ENCODE data around the gene DISC1. TPM values are rescaled to one million over a fixed set of nuclear protein-coding genes. Genes with fewer than 3 reads are reported as not detected.
A peak's percentile ranks its signal among the peaks of the same experiment; 100 is the strongest.
"Not testable (repeated sequence)": the region's sequence is repeated elsewhere in the genome, so short reads cannot be mapped to it uniquely, and the experiment has no call there.

The DISC1 gene
- total RNA-seq, 3 donors from 2014 or later = 4.8 to 11.3 (median 8.9) TPM

DNA sequence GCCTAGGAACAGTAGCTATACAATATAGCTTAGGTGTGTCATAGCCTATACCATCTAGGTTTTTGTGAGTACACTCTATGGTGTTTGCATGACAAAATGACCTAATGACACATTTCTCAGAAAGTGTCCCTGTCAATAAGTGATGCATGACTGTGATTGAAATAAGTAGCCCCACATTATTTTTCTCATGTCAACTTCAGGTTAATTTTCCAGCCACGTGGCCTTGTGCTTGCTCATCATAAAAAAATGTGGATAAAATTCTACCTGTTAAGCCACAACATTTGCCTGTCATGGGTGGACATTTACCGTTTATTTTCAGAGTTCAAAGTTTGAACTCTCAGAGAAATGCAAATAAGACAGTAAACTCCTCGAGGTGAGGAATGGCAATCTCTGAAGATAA lies 5.5 kb downstream of the DISC1 start:
- Histone ChIP-seq H3K9me3 (no peaks in the 10 kb centered on the region), H3K4me1 (ENCODE audit: low read depth) (peaks cover 5% of the 10 kb centered on the region), H3K4me3 (no peak overlapping the region), H3K36me3 (ENCODE audit: low read depth) (no peaks in the 10 kb centered on the region)
- peak; percentile 11 for ATAC-seq
- no peak for DNase-seq
- intact Hi-C loops (cut with DNase I, micrococcal nuclease) = no loop called here
- TF ChIP-seq, protein P1, sequence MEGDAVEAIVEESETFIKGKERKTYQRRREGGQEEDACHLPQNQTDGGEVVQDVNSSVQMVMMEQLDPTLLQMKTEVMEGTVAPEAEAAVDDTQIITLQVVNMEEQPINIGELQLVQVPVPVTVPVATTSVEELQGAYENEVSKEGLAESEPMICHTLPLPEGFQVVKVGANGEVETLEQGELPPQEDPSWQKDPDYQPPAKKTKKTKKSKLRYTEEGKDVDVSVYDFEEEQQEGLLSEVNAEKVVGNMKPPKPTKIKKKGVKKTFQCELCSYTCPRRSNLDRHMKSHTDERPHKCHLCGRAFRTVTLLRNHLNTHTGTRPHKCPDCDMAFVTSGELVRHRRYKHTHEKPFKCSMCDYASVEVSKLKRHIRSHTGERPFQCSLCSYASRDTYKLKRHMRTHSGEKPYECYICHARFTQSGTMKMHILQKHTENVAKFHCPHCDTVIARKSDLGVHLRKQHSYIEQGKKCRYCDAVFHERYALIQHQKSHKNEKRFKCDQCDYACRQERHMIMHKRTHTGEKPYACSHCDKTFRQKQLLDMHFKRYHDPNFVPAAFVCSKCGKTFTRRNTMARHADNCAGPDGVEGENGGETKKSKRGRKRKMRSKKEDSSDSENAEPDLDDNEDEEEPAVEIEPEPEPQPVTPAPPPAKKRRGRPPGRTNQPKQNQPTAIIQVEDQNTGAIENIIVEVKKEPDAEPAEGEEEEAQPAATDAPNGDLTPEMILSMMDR (IDR thresholded peaks at IDR 0.05) = no peak

- TF ChIP-seq, protein P1 (IDR thresholded peaks at IDR 0.05) = no peak
- H3K36me3 ChIP-seq (ENCODE audit: low read depth) = no peaks in the 10 kb centered on the region
- ATAC-seq (no peak), DNase-seq (no peak)
- H3K4me3 ChIP-seq = no peak overlapping the region
- intact Hi-C loops (cut with DNase I, micrococcal nuclease) = no loop called here
- peaks cover 5% of the 10 kb centered on the region for H3K4me1 ChIP-seq (ENCODE audit: low read depth)
- no peaks in the 10 kb centered on the region for H3K9me3 ChIP-seq
Observed at GRCh38 chr1:231634323-231635013, 7.9 kb downstream of the DISC1 start.

DNA sequence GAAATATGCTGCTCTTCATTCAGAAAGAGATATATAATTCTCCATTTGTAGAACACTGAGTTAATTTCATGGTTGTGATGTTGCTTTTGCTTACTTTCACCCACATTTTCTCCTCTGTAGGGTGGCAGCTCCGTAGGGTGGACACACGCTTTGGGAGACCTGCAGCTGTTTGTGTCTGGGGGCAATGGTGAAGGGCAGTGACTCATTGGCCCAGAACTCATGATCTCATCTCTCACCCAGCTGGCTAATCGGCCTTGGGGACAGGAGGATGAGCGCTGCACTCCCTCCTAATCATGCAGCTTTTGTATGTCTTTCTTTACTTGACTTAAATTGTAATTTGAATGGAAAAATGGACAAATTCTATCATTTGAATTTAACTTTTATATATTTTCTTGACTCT lies 9.6 kb downstream of the DISC1 start:
- H3K4me3 ChIP-seq = no peak overlapping the region
- TF ChIP-seq, protein P1 (IDR thresholded peaks at IDR 0.05) = no peak
- no peaks in the 10 kb centered on the region for H3K36me3 ChIP-seq (ENCODE audit: low read depth)
- no peak for ATAC-seq
- no peak for DNase-seq
- peaks cover 5% of the 10 kb centered on the region for H3K4me1 ChIP-seq (ENCODE audit: low read depth)
- no peaks in the 10 kb centered on the region for H3K9me3 ChIP-seq
- intact Hi-C loops (cut with DNase I, micrococcal nuclease) = no loop called here

- intact Hi-C loops (cut with DNase I, micrococcal nuclease); DNase-seq; ATAC-seq; H3K9me3 ChIP-seq; H3K4me1 ChIP-seq (ENCODE audit: low read depth); H3K4me3 ChIP-seq; H3K36me3 ChIP-seq (ENCODE audit: low read depth): not testable (repeated sequence)
Observed at GRCh38 chr1:231636922-231637321, 10.3 kb downstream of the DISC1 start.

GRCh38 chr1:231638647-231639046 lies 12.1 kb downstream of the DISC1 start:
- Histone ChIP-seq H3K4me3 (no peak overlapping the region), H3K9me3 (no peaks in the 10 kb centered on the region), H3K4me1 (ENCODE audit: low read depth) (no peaks in the 10 kb centered on the region), H3K36me3 (ENCODE audit: low read depth) (no peaks in the 10 kb centered on the region)
- ATAC-seq = no peak
- intact Hi-C loops (cut with DNase I, micrococcal nuclease) = no loop called here
- TF ChIP-seq, protein P1 (IDR thresholded peaks at IDR 0.05) = no peak
- DNase-seq = no peak

DNA sequence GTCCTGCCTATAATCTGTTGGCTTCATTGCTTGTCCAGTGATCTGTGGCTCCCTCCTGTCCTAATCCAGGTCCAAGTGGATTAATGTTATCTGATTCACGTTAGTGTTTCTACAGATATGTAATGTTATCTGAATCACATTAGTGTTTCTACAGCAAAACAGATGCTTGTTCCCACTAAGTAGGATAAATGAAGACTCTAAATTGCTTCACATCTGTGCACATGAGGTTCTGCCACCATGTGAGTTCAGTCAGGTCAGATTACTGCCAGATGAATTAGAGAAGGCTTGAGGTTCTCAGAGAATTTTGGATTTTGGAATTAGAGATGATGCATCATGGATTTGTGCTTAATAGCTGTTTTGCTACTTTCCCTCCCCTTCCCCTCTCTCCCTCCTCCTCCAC lies 13.2 kb downstream of the DISC1 start:
- intact Hi-C loops (cut with DNase I, micrococcal nuclease) = no loop called here
- no peak overlapping the region for H3K4me3 ChIP-seq
- TF ChIP-seq, protein P1 (IDR thresholded peaks at IDR 0.05) = no peak
- ATAC-seq (no peak), DNase-seq (no peak)
- H3K36me3 ChIP-seq (ENCODE audit: low read depth) = no peaks in the 10 kb centered on the region
- no peaks in the 10 kb centered on the region for H3K4me1 ChIP-seq (ENCODE audit: low read depth)
- no peaks in the 10 kb centered on the region for H3K9me3 ChIP-seq

GRCh38 chr1:231641444-231641843 lies 14.9 kb downstream of the DISC1 start:
- intact Hi-C loops (cut with DNase I, micrococcal nuclease); H3K9me3 ChIP-seq; H3K4me3 ChIP-seq; ATAC-seq; H3K4me1 ChIP-seq (ENCODE audit: low read depth); H3K36me3 ChIP-seq (ENCODE audit: low read depth); DNase-seq: not testable (repeated sequence)

- intact Hi-C loops (cut with DNase I, micrococcal nuclease); ATAC-seq; H3K4me3 ChIP-seq; H3K9me3 ChIP-seq; H3K36me3 ChIP-seq (ENCODE audit: low read depth); DNase-seq; H3K4me1 ChIP-seq (ENCODE audit: low read depth): not testable (repeated sequence)
Observed at GRCh38 chr1:231642061-231642460, 15.5 kb downstream of the DISC1 start.
